Lung (tissue), 12 donors: Measurements from ENCODE around the gene ZBTB44. TPM values are rescaled to one million over a fixed set of nuclear protein-coding genes. Genes with fewer than 3 reads are reported as not detected.
"Not testable (repeated sequence)": the region's sequence is repeated elsewhere in the genome, so short reads cannot be mapped to it uniquely, and the experiment has no call there.

Source experiments
- ATAC-seq: fragments of 200-7000 bp; cut with Tn5 transposase; one replicate; pipeline ENCODE4 v1.9.1; 2020; ENCODE audit warnings: moderate number of reproducible peaks; ENCODE audit not compliant: insufficient read depth, low FRiP score
- DNase-seq, 3 donors: peaks; one replicate each; pipeline ENCODE4 v3.0.0-alpha.2; 2013 to 2017
- H3K27ac ChIP-seq, 2 donors: one replicate each; pipeline ENCODE4 v1.5.1; 2013; ENCODE audit warnings: mild to moderate bottlenecking in 2 of 2, moderate library complexity in 2 of 2, control low read depth in 1 of 2, inconsistent platforms in 1 of 2, low read depth in 1 of 2, low read length in 1 of 2
- H3K27me3 ChIP-seq, 3 donors: one replicate each; pipeline ENCODE4 v1.5.1; 2013; ENCODE audit warnings: low read length in 2 of 3; ENCODE audit not compliant: control insufficient read depth in 3 of 3, insufficient read depth in 3 of 3
- H3K36me3 ChIP-seq, 4 donors: one replicate each; pipeline ENCODE4 v1.5.1; 2013; ENCODE audit warnings: low read length in 4 of 4, mild to moderate bottlenecking in 1 of 4, moderate library complexity in 1 of 4; ENCODE audit not compliant: control insufficient read depth in 4 of 4, insufficient read depth in 4 of 4
- H3K4me1 ChIP-seq, 5 donors: one replicate each; pipeline ENCODE4 v1.5.1; 2013; ENCODE audit warnings: low read length in 5 of 5, mild to moderate bottlenecking in 2 of 5, moderate library complexity in 1 of 5; ENCODE audit not compliant: control insufficient read depth in 5 of 5, insufficient read depth in 5 of 5
- H3K4me3 ChIP-seq: one replicate; pipeline ENCODE4 v1.5.1; 2013; ENCODE audit warnings: mild to moderate bottlenecking, control low read depth, moderate library complexity
- H3K9ac ChIP-seq, 2 donors: one replicate each; pipeline ENCODE4 v1.5.1; 2013; ENCODE audit warnings: low read length in 2 of 2, control low read depth in 1 of 2; ENCODE audit not compliant: insufficient read depth in 1 of 2
- H3K9me3 ChIP-seq, 4 donors: one replicate each; pipeline ENCODE4 v1.5.1; 2013; ENCODE audit warnings: low read length in 3 of 4, mild to moderate bottlenecking in 1 of 4, moderate library complexity in 1 of 4; ENCODE audit not compliant: control insufficient read depth in 4 of 4, insufficient read depth in 3 of 4
- WGBS, 2 donors: extraction: QIAGEN DNeasy Blood & Tissue Kit; methylation state at CpG; one replicate each; pipeline ENCODE4 v1.1.7; 2013; 5-methylcytosine and 5-hydroxymethylcytosine counted together
- polyA plus RNA-seq, 2 donors: library from polyadenylated mRNA; stranded (reverse); fragments of 200-250 nt; gene quantifications; one replicate each; pipeline ENCODE4 v1.2.1, GENCODE V29; 2013
- total RNA-seq, 2 donors: library from RNA; depleted of rRNA in 1 of 2; stranded (reverse); fragments of >200 nt in 1 of 2; gene quantifications; one replicate each; pipeline ENCODE4 v1.2.1, GENCODE V29; 2014 to 2021
- TF ChIP-seq, protein P1 (sequence below): IDR thresholded peaks from 2 replicates; pipeline ENCODE4 v1.5.1; 2012; ENCODE audit warnings: mild to moderate bottlenecking; ENCODE audit errors: control extremely low read depth, extremely low read depth
- donor health status: control.
- donor health status: control.
- donor health status: Bipolar disorder and iron deficiency.
- donor health status: healthy.
- donor health status: DM: yes; HTN: yes; CAD: no.

The ZBTB44 gene
- total and polyA plus RNA-seq, 4 donors = 8.6 to 72.7 (median 20.8) TPM

DNA sequence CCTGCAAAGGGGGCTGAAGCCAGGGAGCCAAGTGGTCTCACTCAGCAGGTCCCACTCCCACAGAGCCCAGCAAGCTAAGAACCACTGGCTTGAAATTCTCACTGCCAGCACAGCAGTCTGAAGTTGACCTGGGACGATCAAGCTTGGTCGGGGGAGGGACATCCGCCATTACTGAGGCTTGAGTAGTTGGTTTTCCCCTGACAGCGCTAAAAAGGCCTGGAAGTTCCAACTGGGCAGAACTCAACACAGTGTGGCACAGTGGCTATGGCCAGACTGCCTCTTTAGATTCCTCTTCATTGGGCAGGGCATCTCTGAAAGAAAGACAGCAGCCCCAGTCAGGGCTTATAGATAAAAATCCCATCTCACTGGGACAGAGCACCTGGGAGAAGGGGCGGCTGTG lies 64.8 kb downstream of the ZBTB44 start:
- WGBS, 2 donors = 89 to 94% methylated on average over 5 of the region's 5 CpGs

DNA sequence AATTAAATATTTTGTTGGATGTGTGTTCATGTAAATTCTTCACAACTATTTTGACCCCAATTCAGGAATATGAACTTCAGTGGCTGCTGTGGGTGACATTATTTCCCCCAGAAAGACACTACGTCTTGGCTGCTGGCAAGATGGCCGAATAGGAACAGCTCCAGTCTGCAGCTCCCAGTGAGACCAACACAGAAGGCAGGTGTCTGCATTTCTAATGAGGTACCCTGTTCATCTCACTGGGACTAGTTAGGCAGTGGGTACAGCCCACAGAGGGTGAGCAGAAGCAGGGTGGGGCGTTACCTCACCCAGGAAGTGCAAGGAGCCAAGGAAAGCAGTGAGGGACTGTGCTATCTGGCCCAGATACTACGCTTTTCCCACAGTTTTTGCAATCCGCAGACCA lies 65.3 kb downstream of the ZBTB44 start:
- TF ChIP-seq, protein P1, sequence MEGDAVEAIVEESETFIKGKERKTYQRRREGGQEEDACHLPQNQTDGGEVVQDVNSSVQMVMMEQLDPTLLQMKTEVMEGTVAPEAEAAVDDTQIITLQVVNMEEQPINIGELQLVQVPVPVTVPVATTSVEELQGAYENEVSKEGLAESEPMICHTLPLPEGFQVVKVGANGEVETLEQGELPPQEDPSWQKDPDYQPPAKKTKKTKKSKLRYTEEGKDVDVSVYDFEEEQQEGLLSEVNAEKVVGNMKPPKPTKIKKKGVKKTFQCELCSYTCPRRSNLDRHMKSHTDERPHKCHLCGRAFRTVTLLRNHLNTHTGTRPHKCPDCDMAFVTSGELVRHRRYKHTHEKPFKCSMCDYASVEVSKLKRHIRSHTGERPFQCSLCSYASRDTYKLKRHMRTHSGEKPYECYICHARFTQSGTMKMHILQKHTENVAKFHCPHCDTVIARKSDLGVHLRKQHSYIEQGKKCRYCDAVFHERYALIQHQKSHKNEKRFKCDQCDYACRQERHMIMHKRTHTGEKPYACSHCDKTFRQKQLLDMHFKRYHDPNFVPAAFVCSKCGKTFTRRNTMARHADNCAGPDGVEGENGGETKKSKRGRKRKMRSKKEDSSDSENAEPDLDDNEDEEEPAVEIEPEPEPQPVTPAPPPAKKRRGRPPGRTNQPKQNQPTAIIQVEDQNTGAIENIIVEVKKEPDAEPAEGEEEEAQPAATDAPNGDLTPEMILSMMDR = no peak
- Histone ChIP-seq H3K9ac (no peak overlapping the region), H3K36me3 (no peaks in the 10 kb centered on the region), H3K9me3 (no peaks in the 10 kb centered on the region), H3K27me3 (no peaks in the 10 kb centered on the region), H3K4me1 (peaks cover 0 to 19% (median 0%) of the 10 kb centered on the region in 5 donors), H3K27ac (no peak overlapping the region), H3K4me3 (no peak overlapping the region)
- DNase-seq (no peak), ATAC-seq (no peak)
- 94 to 95% methylated on average over 5 of the region's 5 CpGs for WGBS, 2 donors

More for the DNA sequence above, 64.8 kb downstream of the ZBTB44 start:
- not testable (repeated sequence) for H3K36me3 ChIP-seq, ATAC-seq, H3K27ac ChIP-seq, H3K4me3 ChIP-seq, H3K9me3 ChIP-seq, H3K27me3 ChIP-seq, DNase-seq, H3K9ac ChIP-seq
- peaks cover 0 to 19% (median 0%) of the 10 kb centered on the region in 5 donors for H3K4me1 ChIP-seq

DNA sequence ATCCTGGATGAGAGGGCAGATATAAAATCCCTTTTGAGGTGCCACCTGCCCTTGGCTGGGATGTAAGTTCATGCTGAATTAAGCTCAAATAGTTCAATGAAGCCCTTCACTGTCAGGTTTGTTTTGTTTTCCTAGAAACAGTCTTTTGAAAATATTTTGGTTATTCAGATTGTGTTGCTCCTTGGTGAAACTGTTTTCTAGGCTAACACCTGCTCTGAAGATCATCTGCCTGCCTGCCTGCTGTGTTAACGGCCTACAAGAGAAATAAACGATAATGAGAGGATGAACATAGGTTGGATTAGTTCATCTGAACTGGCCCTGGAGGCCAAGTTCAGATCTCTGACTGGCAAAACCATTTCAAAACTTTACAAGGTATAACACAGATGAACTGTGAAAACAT lies 67.4 kb downstream of the ZBTB44 start:
- ATAC-seq (no peak), DNase-seq (no peak)
- Histone ChIP-seq H3K27ac (no peak overlapping the region), H3K27me3 (no peaks in the 10 kb centered on the region), H3K4me3 (no peak overlapping the region), H3K9ac (no peak overlapping the region), H3K36me3 (no peaks in the 10 kb centered on the region), H3K9me3 (no peaks in the 10 kb centered on the region), H3K4me1 (peaks cover 0 to 22% (median 0%) of the 10 kb centered on the region in 5 donors)
- 86 to 90% methylated on average over 2 of the region's 2 CpGs for WGBS, 2 donors
- TF ChIP-seq, protein P1 = no peak

DNA sequence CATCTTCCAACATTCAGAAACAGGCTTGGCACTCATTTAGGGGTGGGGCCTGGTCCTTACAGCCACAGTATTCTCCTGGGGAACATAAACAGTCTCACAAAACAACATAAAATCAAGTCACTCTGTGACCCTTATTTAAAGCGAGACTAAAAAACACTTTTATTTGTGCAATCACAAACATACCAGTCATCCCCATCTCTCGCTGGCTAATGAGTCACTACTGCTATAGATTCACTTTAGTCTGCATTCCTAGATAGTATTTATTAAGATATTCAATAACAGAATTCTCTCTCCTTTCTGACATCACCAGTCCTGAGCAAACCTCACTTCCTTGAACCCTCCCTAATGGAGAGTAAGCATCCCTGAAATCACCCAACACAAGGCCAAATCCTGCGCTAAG lies 68.0 kb downstream of the ZBTB44 start:
- Histone ChIP-seq H3K4me3 (no peak overlapping the region), H3K27me3 (no peaks in the 10 kb centered on the region), H3K9ac (no peak overlapping the region), H3K4me1 (peaks cover 0 to 22% (median 0%) of the 10 kb centered on the region in 5 donors), H3K27ac (no peak overlapping the region), H3K36me3 (no peaks in the 10 kb centered on the region), H3K9me3 (no peaks in the 10 kb centered on the region)
- WGBS, 2 donors = 90 to 93% methylated on average over 3 of the region's 3 CpGs
- TF ChIP-seq, protein P1 = no peak
- ATAC-seq (no peak), DNase-seq (no peak)
